ENCODE measurements around the gene GSDME. TPM values are rescaled to one million over a fixed set of nuclear protein-coding genes. Genes with fewer than 3 reads are reported as not detected.
A peak's percentile ranks its signal among the peaks of the same experiment; 100 is the strongest.

GSDME gene
- total RNA-seq, 1 experiment from 2014 or later, result 5.5 TPM

DNA sequence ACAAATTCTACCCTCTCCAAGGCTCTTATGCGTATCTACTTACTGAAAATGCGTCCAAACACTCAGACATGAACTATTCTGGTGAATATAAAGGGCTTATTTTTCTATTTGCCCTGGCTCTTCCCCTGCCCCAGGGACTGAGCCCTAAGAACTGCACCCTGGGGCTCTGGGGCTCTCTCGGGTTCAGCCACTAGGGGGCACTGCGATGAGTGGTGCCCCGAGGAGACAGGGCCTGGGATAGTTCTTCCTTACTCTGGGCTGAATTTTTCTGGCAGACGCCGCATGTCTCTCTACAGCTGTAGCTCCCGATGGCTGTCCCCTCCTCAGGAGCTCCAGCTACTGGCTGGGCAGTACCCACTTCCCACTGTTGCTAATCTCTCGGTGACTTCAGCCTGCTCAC is 30.8 kb upstream of the GSDME start:
- no peak overlapping the region for H3K27ac Mint-ChIP-seq
- no peaks in the 10 kb centered on the region for H3K9me3 ChIP-seq (ENCODE audit: control insufficient read depth, low read depth, low read length)
- TF ChIP-seq, protein P1, sequence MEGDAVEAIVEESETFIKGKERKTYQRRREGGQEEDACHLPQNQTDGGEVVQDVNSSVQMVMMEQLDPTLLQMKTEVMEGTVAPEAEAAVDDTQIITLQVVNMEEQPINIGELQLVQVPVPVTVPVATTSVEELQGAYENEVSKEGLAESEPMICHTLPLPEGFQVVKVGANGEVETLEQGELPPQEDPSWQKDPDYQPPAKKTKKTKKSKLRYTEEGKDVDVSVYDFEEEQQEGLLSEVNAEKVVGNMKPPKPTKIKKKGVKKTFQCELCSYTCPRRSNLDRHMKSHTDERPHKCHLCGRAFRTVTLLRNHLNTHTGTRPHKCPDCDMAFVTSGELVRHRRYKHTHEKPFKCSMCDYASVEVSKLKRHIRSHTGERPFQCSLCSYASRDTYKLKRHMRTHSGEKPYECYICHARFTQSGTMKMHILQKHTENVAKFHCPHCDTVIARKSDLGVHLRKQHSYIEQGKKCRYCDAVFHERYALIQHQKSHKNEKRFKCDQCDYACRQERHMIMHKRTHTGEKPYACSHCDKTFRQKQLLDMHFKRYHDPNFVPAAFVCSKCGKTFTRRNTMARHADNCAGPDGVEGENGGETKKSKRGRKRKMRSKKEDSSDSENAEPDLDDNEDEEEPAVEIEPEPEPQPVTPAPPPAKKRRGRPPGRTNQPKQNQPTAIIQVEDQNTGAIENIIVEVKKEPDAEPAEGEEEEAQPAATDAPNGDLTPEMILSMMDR (conservative IDR thresholded peaks at IDR 0.05), result peak; percentile 62
- no peak overlapping the region for H4K91ac ChIP-seq (ENCODE audit: insufficient read length, low read depth, low read length)
- no peak overlapping the region for H3K56ac ChIP-seq (ENCODE audit: insufficient read length, low read depth, low read length)
- no peaks in the 10 kb centered on the region for H3K27me3 ChIP-seq (ENCODE audit: insufficient read depth, low read length)
- no peak overlapping the region for H4K5ac ChIP-seq (ENCODE audit: insufficient read length, low read depth, low read length)
- H3K9me3 Mint-ChIP-seq, result peaks cover 31 to 38% of the 10 kb centered on the region in 2 experiments
- H2BK5ac ChIP-seq (ENCODE audit: insufficient read length, low read length), result no peak overlapping the region
- H2AFZ ChIP-seq (ENCODE audit: low read length), result no peak overlapping the region
- no peaks in the 10 kb centered on the region for H3K4me1 Mint-ChIP-seq
- H3K14ac ChIP-seq (ENCODE audit: insufficient read depth, low read length), result no peak overlapping the region
- H3K79me2 ChIP-seq (ENCODE audit: insufficient read depth, low read length), result no peaks in the 10 kb centered on the region
- H3K4ac ChIP-seq (ENCODE audit: low read depth, low read length), result no peak overlapping the region
- H3K23ac ChIP-seq (ENCODE audit: insufficient read length, low read depth, low read length), result no peak overlapping the region
- no peaks in the 10 kb centered on the region for H4K20me1 ChIP-seq (ENCODE audit: control insufficient read depth, insufficient read depth, insufficient read length)
- H3K9ac ChIP-seq (ENCODE audit: extremely low read depth, insufficient read length, low read length), result no peak overlapping the region
- no peak overlapping the region for H3K4me2 ChIP-seq (ENCODE audit: insufficient read depth, insufficient read length, low read length)
- no peak overlapping the region for H2BK20ac ChIP-seq (ENCODE audit: low read depth, low read length, poor library complexity, severe bottlenecking)
- H3K18ac ChIP-seq (ENCODE audit: insufficient read length, low read depth, low read length), result no peak overlapping the region
- no peak overlapping the region for H3T11ph ChIP-seq (ENCODE audit: low read length)
- H3K4me1 ChIP-seq (ENCODE audit: insufficient read depth, low read length), result no peaks in the 10 kb centered on the region
- H3K23me2 ChIP-seq (ENCODE audit: insufficient read length, low read depth, low read length, poor library complexity, severe bottlenecking), result no peaks in the 10 kb centered on the region
- H4K8ac ChIP-seq (replicated peaks; ENCODE audit: insufficient read length, low read depth, low read length), result no peak overlapping the region
- no CpG with 5 or more reads among the region's 9 CpGs for WGBS (ENCODE audit: extremely low coverage, insufficient read length, low lambda C conversion rate)
- no peak overlapping the region for H2AK5ac ChIP-seq (ENCODE audit: insufficient read length, low read length)
- no peak overlapping the region for H2BK12ac ChIP-seq (ENCODE audit: insufficient read length, low read depth, low read length)
- DNase-seq, result no peak
- no peak overlapping the region for H2BK15ac ChIP-seq (ENCODE audit: low read depth, low read length)
- H3K27ac ChIP-seq (ENCODE audit: insufficient read length, low read depth, low read length), result no peak overlapping the region
- H3K27me3 Mint-ChIP-seq (ENCODE audit: low read depth), result peaks cover 2% of the 10 kb centered on the region
- peaks cover 19 to 30% (median 23%) of the 10 kb centered on the region in 3 experiments for H3K36me3 Mint-ChIP-seq (ENCODE audit: insufficient read depth in 1 of 3, low read depth in 3 of 3)
- H2BK120ac ChIP-seq (ENCODE audit: low read depth, low read length, poor library complexity, severe bottlenecking), result no peak overlapping the region
- no peak overlapping the region for H3K4me3 Mint-ChIP-seq
- no peaks in the 10 kb centered on the region for H3K79me1 ChIP-seq (ENCODE audit: insufficient read depth, low read depth, low read length, poor library complexity, severe bottlenecking)

Data from H9 (cell line).